Esophagus muscularis mucosa (tissue), 4 donors: ENCODE results near the gene ARHGAP32. TPM values are rescaled to one million over a fixed set of nuclear protein-coding genes. Genes with fewer than 3 reads are reported as not detected.
"Not testable (repeated sequence)": the region's sequence is repeated elsewhere in the genome, so short reads cannot be mapped to it uniquely, and the experiment has no call there.

ENCODE experiments used
- DNase-seq: peaks from one replicate; pipeline ENCODE4 v3.0.0-alpha.2; 2017; ENCODE audit errors: extremely low spot score
- H3K27ac ChIP-seq, 4 donors: fragments of 200-600 bp; sonication (generic); replicated peaks in 1 of 4; 1 replicate in 3 of 4; 2 replicates in 1 of 4; pipeline ENCODE4 v1.5.1; 2016 to 2019; ENCODE audit warnings: mild to moderate bottlenecking in 1 of 4
- H3K27me3 ChIP-seq, 4 donors: fragments of 200-600 bp; sonication (generic); one replicate each; pipeline versions ENCODE4 v1.5.1 to v1.6.0; 2016 to 2019
- H3K36me3 ChIP-seq, 4 donors: fragments of 200-600 bp; sonication (generic); one replicate each; pipeline ENCODE4 v1.5.1; 2016 to 2019
- H3K4me1 ChIP-seq, 4 donors: fragments of 200-600 bp; sonication (generic); one replicate each; pipeline ENCODE4 v1.5.1; 2016 to 2019
- H3K4me3 ChIP-seq, 4 donors: fragments of 200-600 bp; sonication (generic); 1 replicate in 2 of 4; 2 replicates in 2 of 4; pipeline ENCODE4 v1.5.1; 2016 to 2019; ENCODE audit warnings: mild to moderate bottlenecking in 4 of 4, moderate library complexity in 1 of 4
- H3K9me3 ChIP-seq, 4 donors: fragments of 200-600 bp; sonication (generic); 1 replicate in 3 of 4; 2 replicates in 1 of 4; pipeline ENCODE4 v1.5.1; 2016 to 2019
- EP300 ChIP-seq: sonication (generic); formaldehyde crosslinking; IDR thresholded peaks from one replicate; pipeline ENCODE4 v1.6.1; 2017; ENCODE audit warnings: antibody characterized with exemption
- POLR2A ChIP-seq: fragments of 450-650 bp; IDR thresholded peaks from one replicate; pipeline ENCODE4 v1.6.1; 2017; ENCODE audit warnings: antibody characterized with exemption, moderate library complexity, mild to moderate bottlenecking, low read depth
- POLR2AphosphoS5 ChIP-seq, 2 donors: sonication (generic); formaldehyde crosslinking; IDR thresholded peaks; one replicate each; pipeline ENCODE4 v1.6.1; 2017; ENCODE audit warnings: antibody characterized with exemption in 2 of 2
- WGBS: methylation state at CpG from one replicate; pipeline ENCODE4 v1.1.5; 2018; 5-methylcytosine and 5-hydroxymethylcytosine counted together
- intact Hi-C: fragments of 100-400 bp; cut with DNase I; formaldehyde crosslinking; loops from one replicate; pipeline ENCODE4 v1.15.1; 2023
- total RNA-seq, 4 donors: library from RNA; depleted of rRNA; stranded (reverse); fragments of >200 nt; gene quantifications; one replicate each; pipeline versions ENCODE4 v1.1.0 to v1.2.1, GENCODE V29; 2016
- TF ChIP-seq, protein P1 (sequence below), 3 experiments: fragments of 200-600 bp in 2 of 3; fragments of 450-650 bp in 1 of 3; sonication (generic) in 2 of 3; IDR thresholded peaks; one replicate each; pipeline ENCODE4 v1.5.1; 2017 to 2019; ENCODE audit warnings: antibody characterized with exemption in 3 of 3, mild to moderate bottlenecking in 2 of 3, moderate library complexity in 1 of 3

The ARHGAP32 gene
- total RNA-seq, 4 donors from 2014 or later: 11.9 to 17.0 (median 15.8) TPM

DNA sequence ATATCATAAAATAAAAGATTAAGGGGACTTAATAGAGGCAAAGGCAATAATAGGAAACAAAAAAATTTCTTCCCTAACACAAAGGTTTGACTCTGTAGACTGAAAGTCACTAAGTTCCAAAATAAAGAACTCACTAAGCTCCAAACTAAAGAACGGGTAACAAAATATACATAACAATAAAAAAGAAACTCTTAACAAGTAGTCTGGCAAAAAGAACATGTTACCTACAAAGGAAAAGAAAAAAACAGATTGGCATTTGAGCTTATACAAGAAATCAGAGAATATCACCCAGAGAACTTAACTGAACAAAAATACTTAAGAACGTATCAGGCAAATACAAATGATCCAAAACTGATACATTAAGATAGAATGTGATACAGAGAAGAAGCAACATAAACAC is 7.5 kb downstream of the ARHGAP32 start:
- intact Hi-C loops: no loop called here
- Histone ChIP-seq H3K27ac (no peak overlapping the region), H3K9me3 (no peaks in the 10 kb centered on the region), H3K4me3 (no peak overlapping the region), H3K4me1 (no peaks in the 10 kb centered on the region), H3K36me3 (no peaks in the 10 kb centered on the region), H3K27me3 (no peaks in the 10 kb centered on the region)
- WGBS: 97% methylated on average over 2 of the region's 2 CpGs
- TF ChIP-seq, protein P1, sequence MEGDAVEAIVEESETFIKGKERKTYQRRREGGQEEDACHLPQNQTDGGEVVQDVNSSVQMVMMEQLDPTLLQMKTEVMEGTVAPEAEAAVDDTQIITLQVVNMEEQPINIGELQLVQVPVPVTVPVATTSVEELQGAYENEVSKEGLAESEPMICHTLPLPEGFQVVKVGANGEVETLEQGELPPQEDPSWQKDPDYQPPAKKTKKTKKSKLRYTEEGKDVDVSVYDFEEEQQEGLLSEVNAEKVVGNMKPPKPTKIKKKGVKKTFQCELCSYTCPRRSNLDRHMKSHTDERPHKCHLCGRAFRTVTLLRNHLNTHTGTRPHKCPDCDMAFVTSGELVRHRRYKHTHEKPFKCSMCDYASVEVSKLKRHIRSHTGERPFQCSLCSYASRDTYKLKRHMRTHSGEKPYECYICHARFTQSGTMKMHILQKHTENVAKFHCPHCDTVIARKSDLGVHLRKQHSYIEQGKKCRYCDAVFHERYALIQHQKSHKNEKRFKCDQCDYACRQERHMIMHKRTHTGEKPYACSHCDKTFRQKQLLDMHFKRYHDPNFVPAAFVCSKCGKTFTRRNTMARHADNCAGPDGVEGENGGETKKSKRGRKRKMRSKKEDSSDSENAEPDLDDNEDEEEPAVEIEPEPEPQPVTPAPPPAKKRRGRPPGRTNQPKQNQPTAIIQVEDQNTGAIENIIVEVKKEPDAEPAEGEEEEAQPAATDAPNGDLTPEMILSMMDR (IDR thresholded peaks at IDR 0.05): no peak
- TF ChIP-seq POLR2A: no peak
- no peak for TF ChIP-seq POLR2AphosphoS5 (IDR thresholded peaks at IDR 0.05)
- no peak for TF ChIP-seq EP300
- no peak for DNase-seq

DNA sequence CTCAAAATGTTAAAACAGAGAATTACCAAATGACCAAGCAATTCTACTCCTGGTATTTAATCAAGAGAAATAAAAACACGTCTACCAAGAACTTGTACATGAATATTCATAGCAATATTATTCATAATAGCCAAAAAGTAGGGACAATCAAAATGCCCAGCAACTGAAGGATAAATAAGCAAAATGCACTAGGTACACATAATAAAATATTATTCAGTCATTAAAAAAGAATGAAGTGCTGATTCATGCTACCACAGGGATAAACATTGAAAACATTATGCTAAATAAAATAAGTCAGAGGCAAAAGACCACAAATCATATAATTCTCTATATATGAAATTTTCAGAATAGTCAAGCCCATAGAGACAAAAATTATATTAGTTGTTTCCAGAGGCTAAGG is 24.8 kb downstream of the ARHGAP32 start:
- peaks cover 0 to 10% (median 8%) of the 10 kb centered on the region in 4 donors for H3K4me1 ChIP-seq
- DNase-seq: no peak
- H3K27me3 ChIP-seq: no peaks in the 10 kb centered on the region
- intact Hi-C loops: no loop called here
- WGBS: 83% methylated on average over 1 of the region's 1 CpG
- no peak overlapping the region for H3K27ac ChIP-seq
- TF ChIP-seq, protein P1 (IDR thresholded peaks at IDR 0.05): no peak
- TF ChIP-seq POLR2A (no peak), POLR2AphosphoS5 (IDR thresholded peaks at IDR 0.05) (no peak), EP300 (no peak)
- no peak overlapping the region for H3K4me3 ChIP-seq
- peaks cover 0 to 6% (median 1%) of the 10 kb centered on the region in 4 donors for H3K9me3 ChIP-seq
- peaks cover 0 to 3% (median 0%) of the 10 kb centered on the region in 4 donors for H3K36me3 ChIP-seq

DNA sequence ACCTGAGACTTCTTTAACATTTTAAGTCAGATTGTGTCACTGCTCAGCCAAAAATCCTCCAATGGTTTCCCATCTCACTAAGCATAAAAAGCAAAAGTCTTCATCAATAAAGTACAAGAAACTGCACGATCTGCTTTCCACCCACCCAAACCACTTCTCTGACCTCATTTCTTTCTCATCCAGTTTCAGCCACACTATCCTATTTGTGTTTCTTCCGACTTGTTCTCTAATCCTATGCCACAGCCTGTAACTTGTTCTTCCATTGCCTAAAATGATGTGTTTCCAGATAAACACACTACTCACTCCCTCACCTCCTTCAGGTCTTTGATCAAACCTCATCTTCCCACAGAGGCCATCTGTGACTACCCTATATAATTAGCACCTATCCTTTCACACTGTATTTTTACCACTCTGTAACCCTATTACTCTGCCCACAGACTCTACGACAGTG is 28.4 kb downstream of the ARHGAP32 start:
- Histone ChIP-seq H3K27me3 (no peaks in the 10 kb centered on the region), H3K4me3 (no peak overlapping the region), H3K9me3 (no peaks in the 10 kb centered on the region), H3K36me3 (peaks cover 0 to 9% (median 0%) of the 10 kb centered on the region in 4 donors), H3K27ac (no peak overlapping the region), H3K4me1 (no peaks in the 10 kb centered on the region)
- 94% methylated on average over 3 of the region's 3 CpGs for WGBS
- DNase-seq: no peak
- intact Hi-C loops: no loop called here
- no peak for TF ChIP-seq POLR2AphosphoS5 (IDR thresholded peaks at IDR 0.05)

DNA sequence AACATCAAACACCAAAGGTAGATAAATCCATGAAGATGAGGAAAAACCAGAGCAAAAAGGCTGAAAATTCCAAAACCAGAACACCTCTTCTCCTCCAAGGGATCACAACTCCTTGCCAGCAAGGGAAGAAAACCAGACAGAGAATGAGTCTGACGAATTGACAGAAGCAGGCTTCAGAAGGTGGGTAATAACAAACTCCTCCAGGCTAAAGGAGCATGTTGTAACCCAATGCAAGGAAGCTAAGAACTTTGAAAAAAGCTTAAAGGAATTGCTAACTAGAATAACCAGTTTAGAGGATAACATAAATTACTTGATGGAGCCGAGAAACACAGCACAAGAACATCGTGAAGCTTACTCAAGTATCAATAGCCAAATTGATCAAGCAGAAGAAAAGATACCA is 35.0 kb downstream of the ARHGAP32 start:
- H3K27me3 ChIP-seq, H3K4me3 ChIP-seq, DNase-seq, H3K27ac ChIP-seq, intact Hi-C loops, H3K4me1 ChIP-seq: not testable (repeated sequence)
- WGBS: 95% methylated on average over 3 of the region's 3 CpGs
- H3K9me3 ChIP-seq: peaks cover 0 to 10% (median 1%) of the 10 kb centered on the region in 4 donors
- H3K36me3 ChIP-seq: peaks cover 0 to 13% (median 6%) of the 10 kb centered on the region in 4 donors

DNA sequence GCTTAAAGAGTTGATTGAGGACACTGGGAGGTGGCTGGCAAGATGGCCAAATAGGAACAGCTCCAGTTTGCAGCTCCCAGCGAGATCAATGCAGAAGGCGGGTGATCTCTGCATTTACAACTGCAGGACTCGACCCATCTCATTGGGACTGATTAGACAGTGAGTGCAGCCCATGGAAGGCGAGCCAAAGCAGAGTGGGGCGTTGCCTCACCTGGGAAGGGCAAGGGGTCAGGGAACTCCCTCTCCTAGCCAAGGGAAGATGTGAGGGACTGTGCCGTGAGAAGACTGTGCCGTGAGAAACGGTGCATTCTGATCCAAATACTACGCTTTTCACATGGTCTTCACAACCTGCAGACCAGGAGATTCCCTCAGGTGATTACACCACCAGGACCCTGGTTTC is 36.4 kb downstream of the ARHGAP32 start:
- Histone ChIP-seq H3K27ac (no peak overlapping the region), H3K27me3 (no peaks in the 10 kb centered on the region), H3K9me3 (peaks cover 0 to 12% (median 1%) of the 10 kb centered on the region in 4 donors), H3K36me3 (peaks cover 0 to 9% (median 6%) of the 10 kb centered on the region in 4 donors), H3K4me1 (no peaks in the 10 kb centered on the region), H3K4me3 (no peak overlapping the region)
- TF ChIP-seq, protein P1 (IDR thresholded peaks at IDR 0.05): no peak
- TF ChIP-seq POLR2A (no peak), POLR2AphosphoS5 (IDR thresholded peaks at IDR 0.05) (no peak), EP300 (no peak)
- WGBS: 97% methylated on average over 8 of the region's 9 CpGs
- intact Hi-C loops: no loop called here
- no peak for DNase-seq

DNA sequence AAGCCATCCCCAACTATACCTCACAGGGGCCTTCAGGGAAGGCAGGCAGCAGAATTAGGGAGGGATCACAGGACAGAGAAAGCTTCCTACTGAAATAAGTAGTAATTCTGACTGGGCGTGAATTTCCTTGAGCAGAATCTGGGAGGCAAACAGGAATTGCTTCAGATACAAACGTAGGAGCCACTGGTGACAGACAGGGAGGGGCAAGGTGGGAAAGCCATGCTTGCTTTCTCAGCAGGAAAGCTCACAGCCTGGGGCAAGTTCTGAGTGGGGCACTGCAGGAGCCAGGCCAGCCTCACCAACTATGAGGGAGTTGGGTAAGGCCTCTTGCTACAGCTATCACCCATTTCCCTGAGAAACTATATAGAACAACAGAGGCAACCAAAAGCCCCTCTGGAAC is 43.6 kb downstream of the ARHGAP32 start:
- intact Hi-C loops: no loop called here
- Histone ChIP-seq H3K4me3 (no peak overlapping the region), H3K4me1 (no peaks in the 10 kb centered on the region), H3K27ac (no peak overlapping the region), H3K36me3 (no peaks in the 10 kb centered on the region), H3K27me3 (no peaks in the 10 kb centered on the region), H3K9me3 (peaks cover 0 to 4% (median 0%) of the 10 kb centered on the region in 4 donors)
- DNase-seq: no peak
- TF ChIP-seq POLR2A (no peak), POLR2AphosphoS5 (IDR thresholded peaks at IDR 0.05) (no peak), EP300 (no peak)
- TF ChIP-seq, protein P1 (IDR thresholded peaks at IDR 0.05): no peak
- 97% methylated on average over 2 of the region's 2 CpGs for whole genome bisulfite sequencing
